GM12878 (cell line): ENCODE data around the gene CCDC12. TPM values are rescaled to one million over a fixed set of nuclear protein-coding genes. Genes with fewer than 3 reads are reported as not detected.

Experiments used
- ATF2 ChIP-seq: IDR thresholded peaks from 2 replicates; pipeline ENCODE4 v1.6.1; 2012; ENCODE audit warnings: low read length, inconsistent platforms
- BACH1 ChIP-seq: fragments of 450-650 bp; IDR thresholded peaks from 2 replicates; pipeline ENCODE4 v1.6.1; 2017; ENCODE audit warnings: mild to moderate bottlenecking, borderline replicate concordance
- BHLHE40 ChIP-seq, 2 experiments: fragments of 450-650 bp in 1 of 2; IDR thresholded peaks; 2 replicates each; pipeline ENCODE4 v1.6.1; 2011 to 2017; ENCODE audit warnings: low read depth in 2 of 2, borderline replicate concordance in 1 of 2, improper control_type of control experiment in 1 of 2, low read length in 1 of 2, mild to moderate bottlenecking in 1 of 2
- BMI1 ChIP-seq: fragments of 450-650 bp; IDR thresholded peaks from 2 replicates; pipeline ENCODE4 v1.6.1; 2016; ENCODE audit warnings: mild to moderate bottlenecking, moderate library complexity, borderline replicate concordance
- CBFB ChIP-seq: IDR thresholded peaks from 2 replicates; pipeline ENCODE4 v1.6.1; 2016; ENCODE audit warnings: antibody characterized with exemption, low read depth
- E4F1 ChIP-seq: fragments of 450-650 bp; IDR thresholded peaks from 2 replicates; pipeline ENCODE4 v1.6.1; 2018; ENCODE audit warnings: borderline replicate concordance, mild to moderate bottlenecking; ENCODE audit not compliant: partially characterized antibody
- EED ChIP-seq: sonication (generic); IDR thresholded peaks from 2 replicates; pipeline ENCODE4 v1.6.1; 2016; ENCODE audit warnings: antibody characterized with exemption, low read depth
- FOXM1 ChIP-seq: IDR thresholded peaks from 2 replicates; pipeline ENCODE4 v1.6.1; 2012; ENCODE audit warnings: low read depth, mild to moderate bottlenecking, inconsistent platforms, low read length, moderate library complexity
- IKZF2 ChIP-seq, 2 experiments: fragments of 450-650 bp; IDR thresholded peaks; 2 replicates each; pipeline ENCODE4 v1.6.1; 2017; ENCODE audit warnings: mild to moderate bottlenecking in 2 of 2, moderate library complexity in 2 of 2
- JUND ChIP-seq: IDR thresholded peaks from 2 replicates; pipeline ENCODE4 v1.6.1; 2012; ENCODE audit warnings: low read depth, mild to moderate bottlenecking, low read length, improper control_type of control experiment, moderate library complexity
- MEF2A ChIP-seq: IDR thresholded peaks from 2 replicates; pipeline ENCODE4 v1.6.1; 2011; ENCODE audit warnings: low read depth, mild to moderate bottlenecking, low read length, moderate library complexity; ENCODE audit not compliant: insufficient read depth
- MTA2 ChIP-seq: fragments of 450-650 bp; IDR thresholded peaks from 2 replicates; pipeline ENCODE4 v1.6.1; 2016; ENCODE audit warnings: low read depth, mild to moderate bottlenecking, moderate library complexity
- NBN ChIP-seq: fragments of 450-650 bp; IDR thresholded peaks from 2 replicates; pipeline ENCODE4 v1.6.1; 2016
- NR2C1 ChIP-seq: fragments of 450-650 bp; IDR thresholded peaks from 2 replicates; pipeline ENCODE4 v1.6.1; 2017; ENCODE audit warnings: antibody characterized with exemption, mild to moderate bottlenecking, moderate library complexity
- RELA ChIP-seq: fragments of 450-650 bp; IDR thresholded peaks from 2 replicates; pipeline ENCODE4 v1.8.0; 2014; ENCODE audit warnings: borderline replicate concordance; ENCODE audit not compliant: partially characterized antibody
- SMAD5 ChIP-seq: IDR thresholded peaks from 2 replicates; pipeline ENCODE4 v1.6.1; 2016; ENCODE audit warnings: antibody characterized with exemption, low read depth
- SP1 ChIP-seq: IDR thresholded peaks from one replicate; pipeline ENCODE4 v1.6.1; 2011; ENCODE audit warnings: low read depth, low read length
- SUPT20H ChIP-seq: IDR thresholded peaks from 2 replicates; pipeline ENCODE4 v1.6.1; 2011; ENCODE audit warnings: low read depth, mild to moderate bottlenecking, low read length, moderate library complexity, borderline replicate concordance; ENCODE audit not compliant: control insufficient read depth
- YBX1 ChIP-seq: fragments of 450-650 bp; IDR thresholded peaks from 2 replicates; pipeline ENCODE4 v1.6.1; 2016; ENCODE audit warnings: antibody characterized with exemption
- polyA plus RNA-seq, 11 experiments: library from polyadenylated mRNA; depleted of rRNA in 4 of 11; unstranded in 6 of 11; stranded (reverse) in 5 of 11; fragments of >200 nt; fragmentation: Nextera tagmentation in 4 of 11; fragmentation: Illumina TruSeq in 1 of 11; extraction: Ambion mirVana in 4 of 11; extraction: Trizol in 1 of 11; gene quantifications; 1 replicate in 1 of 11; 2 replicates in 10 of 11; pipeline versions ENCODE4 v1.2.1 to v1.2.3, GENCODE V29; 2011 to 2016; ENCODE audit warnings: inconsistent platforms in 2 of 11, missing spikeins in 2 of 11, low read depth in 1 of 11
- total RNA-seq, 4 experiments: library from RNA; depleted of rRNA in 3 of 4; stranded (reverse); fragments of >200 nt in 3 of 4; fragmentation: Illumina TruSeq in 1 of 4; extraction: Trizol in 1 of 4; gene quantifications; 2 replicates each; pipeline versions ENCODE4 v1.2.1 to v1.2.3, GENCODE V29; 2013 to 2021
- TF ChIP-seq, protein P1 (sequence below), 3 experiments: IDR thresholded peaks in 2 of 3; conservative IDR thresholded peaks in 1 of 3; 2 replicates each; pipeline ENCODE4 v1.5.1; 2011; ENCODE audit warnings: low read depth in 3 of 3, low read length in 3 of 3, mild to moderate bottlenecking in 3 of 3, control low read depth in 2 of 3, moderate library complexity in 2 of 3, inconsistent platforms in 1 of 3, mixed read lengths in 1 of 3; ENCODE audit not compliant: control insufficient read depth in 2 of 3, insufficient read depth in 1 of 3; ENCODE audit errors: extremely low read depth in 1 of 3
- TF ChIP-seq, protein P2 (sequence below): fragments of 450-650 bp; IDR thresholded peaks from 2 replicates; pipeline ENCODE4 v1.6.1; 2017; ENCODE audit warnings: low read depth, mild to moderate bottlenecking, moderate library complexity

CCDC12 gene
- total and polyA plus RNA-seq, 10 of the 15 experiments (the other 5 are each of a cell fraction or from before 2014, with no cell fraction given): 9.2 to 91.4 (median 61.3) TPM

DNA sequence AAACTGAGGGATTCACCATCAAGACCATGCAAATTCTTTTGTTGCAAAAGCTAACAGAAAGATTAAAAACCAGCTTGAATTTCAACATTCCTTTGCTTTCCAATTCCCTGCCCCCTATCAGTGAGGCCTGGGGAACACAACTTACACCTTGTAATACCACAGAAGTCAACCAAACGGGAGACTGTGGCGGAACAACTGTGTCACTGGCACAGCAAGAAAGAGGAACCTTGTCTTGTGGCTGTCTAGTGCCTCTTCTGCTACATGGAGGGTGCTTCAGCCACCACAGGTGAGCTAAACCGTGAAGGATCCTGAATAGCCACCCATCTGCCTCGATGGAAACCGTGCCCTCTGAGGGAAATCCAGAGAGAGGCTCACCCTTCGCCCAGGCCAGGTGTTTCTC, 11.4 kb downstream of the CCDC12 start (continued):
- no peak for TF ChIP-seq FOXM1
- no peak for TF ChIP-seq ATF2
- TF ChIP-seq, protein P1, sequence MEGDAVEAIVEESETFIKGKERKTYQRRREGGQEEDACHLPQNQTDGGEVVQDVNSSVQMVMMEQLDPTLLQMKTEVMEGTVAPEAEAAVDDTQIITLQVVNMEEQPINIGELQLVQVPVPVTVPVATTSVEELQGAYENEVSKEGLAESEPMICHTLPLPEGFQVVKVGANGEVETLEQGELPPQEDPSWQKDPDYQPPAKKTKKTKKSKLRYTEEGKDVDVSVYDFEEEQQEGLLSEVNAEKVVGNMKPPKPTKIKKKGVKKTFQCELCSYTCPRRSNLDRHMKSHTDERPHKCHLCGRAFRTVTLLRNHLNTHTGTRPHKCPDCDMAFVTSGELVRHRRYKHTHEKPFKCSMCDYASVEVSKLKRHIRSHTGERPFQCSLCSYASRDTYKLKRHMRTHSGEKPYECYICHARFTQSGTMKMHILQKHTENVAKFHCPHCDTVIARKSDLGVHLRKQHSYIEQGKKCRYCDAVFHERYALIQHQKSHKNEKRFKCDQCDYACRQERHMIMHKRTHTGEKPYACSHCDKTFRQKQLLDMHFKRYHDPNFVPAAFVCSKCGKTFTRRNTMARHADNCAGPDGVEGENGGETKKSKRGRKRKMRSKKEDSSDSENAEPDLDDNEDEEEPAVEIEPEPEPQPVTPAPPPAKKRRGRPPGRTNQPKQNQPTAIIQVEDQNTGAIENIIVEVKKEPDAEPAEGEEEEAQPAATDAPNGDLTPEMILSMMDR (IDR thresholded peaks at IDR 0.05 in 2 of 3, conservative IDR thresholded peaks at IDR 0.05 in 1 of 3; ENCODE audit: control insufficient read depth in 2 of 3, extremely low read depth in 1 of 3, insufficient read depth in 1 of 3, low read depth in 3 of 3, low read length in 3 of 3): no peak
- TF ChIP-seq SUPT20H: no peak
- no peak for TF ChIP-seq YBX1
- TF ChIP-seq MEF2A: no peak
- TF ChIP-seq IKZF2 (IDR thresholded peaks at IDR 0.05): peak; percentile 73 to 82; a peak in 2 of 4 replicates
- TF ChIP-seq BMI1: no peak
- peak; percentile 7 to 29; a peak in 1 of 4 replicates for TF ChIP-seq BHLHE40 (IDR thresholded peaks at IDR 0.05; ENCODE audit: borderline replicate concordance in 1 of 2, low read depth in 2 of 2, low read length in 1 of 2)
- TF ChIP-seq EED: peak; percentile 45; the same call in 1 of the 2 replicates
- no peak for TF ChIP-seq RELA
- no peak for TF ChIP-seq SP1
- peak; percentile 47; the same call in 1 of the 2 replicates for TF ChIP-seq MTA2
- TF ChIP-seq NR2C1: no peak
- TF ChIP-seq CBFB: no peak
- TF ChIP-seq JUND: no peak
- TF ChIP-seq, protein P2, sequence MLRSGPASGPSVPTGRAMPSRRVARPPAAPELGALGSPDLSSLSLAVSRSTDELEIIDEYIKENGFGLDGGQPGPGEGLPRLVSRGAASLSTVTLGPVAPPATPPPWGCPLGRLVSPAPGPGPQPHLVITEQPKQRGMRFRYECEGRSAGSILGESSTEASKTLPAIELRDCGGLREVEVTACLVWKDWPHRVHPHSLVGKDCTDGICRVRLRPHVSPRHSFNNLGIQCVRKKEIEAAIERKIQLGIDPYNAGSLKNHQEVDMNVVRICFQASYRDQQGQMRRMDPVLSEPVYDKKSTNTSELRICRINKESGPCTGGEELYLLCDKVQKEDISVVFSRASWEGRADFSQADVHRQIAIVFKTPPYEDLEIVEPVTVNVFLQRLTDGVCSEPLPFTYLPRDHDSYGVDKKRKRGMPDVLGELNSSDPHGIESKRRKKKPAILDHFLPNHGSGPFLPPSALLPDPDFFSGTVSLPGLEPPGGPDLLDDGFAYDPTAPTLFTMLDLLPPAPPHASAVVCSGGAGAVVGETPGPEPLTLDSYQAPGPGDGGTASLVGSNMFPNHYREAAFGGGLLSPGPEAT: peak; percentile 31; the same call in 1 of the 2 replicates
- TF ChIP-seq E4F1: no peak
- TF ChIP-seq SMAD5: no peak
- TF ChIP-seq BACH1: peak; percentile 55; the same call in 1 of the 2 replicates
- peak; percentile 67; the same call in 1 of the 2 replicates for TF ChIP-seq NBN
